Endothelial cell of umbilical vein (primary cell): ENCODE measurements around the gene HABP2. TPM values are rescaled to one million over a fixed set of nuclear protein-coding genes. Genes with fewer than 3 reads are reported as not detected.

ENCODE experiments used
- BruUV-seq: library from RNA; stranded (reverse); fragments of 400-500 nt; replicated peaks from 2 replicates; lab custom pipeline; 2021; lab: Mats Ljungman, UMichigan
- CTCF ChIA-PET: fragments of 300-600, 350-600 bp; sonication (Branson Sonifier 250); formaldehyde crosslinking; loops from one replicate; lab custom pipeline; 2021; ENCODE audit warnings: antibody characterized with exemption, inconsistent platforms; lab: Charles Lee
- POLR2A ChIA-PET: fragments of 300-600, 350-600 bp; sonication (Branson Sonifier 250); formaldehyde crosslinking; loops from one replicate; lab custom pipeline; 2021; ENCODE audit warnings: antibody characterized with exemption, inconsistent platforms; lab: Charles Lee
- DNase-seq: peaks from one replicate; pipeline ENCODE4 v3.0.0-alpha.2; 2011; ENCODE audit warnings: low read depth, low spot score
- FAIRE-seq: peaks from 2 replicates; lab custom pipeline; 2011; peaks lifted over from hg19 to GRCh38; lab: Jason Lieb, UNC
- H2AFZ ChIP-seq: 2 replicates; pipeline ENCODE4 v1.6.0; 2012; ENCODE audit warnings: low read depth, low read length, control low read depth, inconsistent platforms
- H3K27ac ChIP-seq: 2 replicates; pipeline ENCODE4 v1.5.1; 2011; ENCODE audit warnings: low read depth, mild to moderate bottlenecking, control low read depth, low read length, moderate library complexity; ENCODE audit not compliant: insufficient read depth
- H3K27me3 ChIP-seq, 2 experiments: 2 replicates each; pipeline versions ENCODE4 v1.6.0 to v1.6.1; 2011; ENCODE audit warnings: low read length in 2 of 2, mixed read lengths in 1 of 2; ENCODE audit not compliant: control insufficient read depth in 2 of 2, insufficient read depth in 2 of 2
- H3K36me3 ChIP-seq, 2 experiments: 2 replicates in 1 of 2; 3 replicates in 1 of 2; pipeline ENCODE4 v1.5.1; 2011; ENCODE audit warnings: low read length in 2 of 2, mild to moderate bottlenecking in 1 of 2, moderate library complexity in 1 of 2; ENCODE audit not compliant: control insufficient read depth in 2 of 2, insufficient read depth in 2 of 2; ENCODE audit errors: extremely low read depth in 1 of 2
- H3K4me1 ChIP-seq: 3 replicates; pipeline ENCODE4 v1.5.1; 2011; ENCODE audit warnings: mild to moderate bottlenecking, low read length; ENCODE audit not compliant: control insufficient read depth, insufficient read depth; ENCODE audit errors: extremely low read depth
- H3K4me2 ChIP-seq: 2 replicates; pipeline ENCODE4 v1.6.1; 2011; ENCODE audit warnings: low read length, control low read depth, mixed read lengths; ENCODE audit not compliant: insufficient read depth
- H3K4me3 ChIP-seq, 3 experiments: fragments of 200-600 bp in 1 of 3; sonication (generic), shearing (Covaris generic) in 1 of 3; replicated peaks in 1 of 3; 2 replicates each; pipeline ENCODE4 v1.5.1; 2011 to 2016; ENCODE audit warnings: control low read depth in 3 of 3, low read length in 3 of 3, mild to moderate bottlenecking in 2 of 3, inconsistent platforms in 1 of 3, low read depth in 1 of 3, moderate library complexity in 1 of 3; ENCODE audit not compliant: insufficient read depth in 1 of 3
- H3K79me2 ChIP-seq: 2 replicates; pipeline ENCODE4 v1.6.0; 2012; ENCODE audit warnings: low read length, inconsistent platforms; ENCODE audit not compliant: control insufficient read depth, insufficient read depth
- H3K9ac ChIP-seq: replicated peaks from 2 replicates; pipeline ENCODE3; 2011; ENCODE audit warnings: low read length, control low read depth; ENCODE audit not compliant: insufficient read depth; ENCODE audit errors: extremely low read depth
- H3K9me1 ChIP-seq: replicated peaks from 3 replicates; pipeline ENCODE4 v1.6.0; 2011; ENCODE audit warnings: mild to moderate bottlenecking, low read length; ENCODE audit not compliant: control insufficient read depth, insufficient read depth; ENCODE audit errors: extremely low read depth
- H3K9me3 ChIP-seq: replicated peaks from 2 replicates; pipeline ENCODE4 v1.5.1; 2012; ENCODE audit warnings: low read length, inconsistent platforms; ENCODE audit not compliant: control insufficient read depth, insufficient read depth
- H4K20me1 ChIP-seq: replicated peaks from 2 replicates; pipeline ENCODE3; 2011; ENCODE audit warnings: mild to moderate bottlenecking, low read length; ENCODE audit not compliant: control insufficient read depth, insufficient read depth; ENCODE audit errors: extremely low read depth
- CTCF ChIP-seq, 2 donors: IDR thresholded peaks; 1 replicate in 1 of 2; 2 replicates in 1 of 2; pipeline ENCODE4 v1.5.1; 2011; ENCODE audit warnings: low read length in 2 of 2, mild to moderate bottlenecking in 2 of 2, moderate library complexity in 2 of 2, control low read depth in 1 of 2, inconsistent platforms in 1 of 2, low read depth in 1 of 2; ENCODE audit not compliant: insufficient read depth in 1 of 2; ENCODE audit errors: extremely low read depth in 1 of 2
- EZH2 ChIP-seq: IDR thresholded peaks from 2 replicates; pipeline ENCODE4 v1.6.1; 2012; ENCODE audit warnings: borderline replicate concordance, low read depth, mild to moderate bottlenecking, moderate library complexity, low read length, inconsistent platforms; ENCODE audit not compliant: severe bottlenecking
- FOS ChIP-seq: IDR thresholded peaks from 2 replicates; pipeline ENCODE4 v1.6.1; 2011; ENCODE audit warnings: mild to moderate bottlenecking, low read length, moderate library complexity, borderline replicate concordance; ENCODE audit not compliant: insufficient read depth
- GATA2 ChIP-seq: IDR thresholded peaks from 2 replicates; pipeline ENCODE4 v1.7.0; 2011; ENCODE audit warnings: low read depth, mild to moderate bottlenecking, moderate library complexity, mixed read lengths, low read length; ENCODE audit not compliant: insufficient read length, insufficient read depth
- JUN ChIP-seq: IDR thresholded peaks from 2 replicates; pipeline ENCODE4 v1.6.1; 2011; ENCODE audit warnings: borderline replicate concordance, low read depth; ENCODE audit not compliant: insufficient read length, insufficient read depth
- MAX ChIP-seq: IDR thresholded peaks from 2 replicates; pipeline ENCODE4 v1.6.1; 2011; ENCODE audit not compliant: insufficient read depth, insufficient read length
- MYC ChIP-seq: IDR thresholded peaks from one replicate; pipeline ENCODE4 v1.6.1; 2011; ENCODE audit warnings: mild to moderate bottlenecking, low read depth, low read length
- POLR2A ChIP-seq: IDR thresholded peaks from 2 replicates; pipeline ENCODE4 v1.6.1; 2012; ENCODE audit warnings: low read depth, mild to moderate bottlenecking, control low read depth, low read length
- POLR2AphosphoS5 ChIP-seq: IDR thresholded peaks from 2 replicates; pipeline ENCODE4 v1.6.1; 2012; ENCODE audit warnings: low read depth, mild to moderate bottlenecking, control low read depth, low read length, moderate library complexity; ENCODE audit not compliant: insufficient read depth
- dilution Hi-C: fragments of 300-500 bp; cut with MboI; formaldehyde crosslinking; loops from one replicate; pipeline ENCODE4 v1.15.0; 2019; ENCODE audit warnings: low sequenced_read_pairs; ENCODE audit not compliant: extremely low pct_ligation_motif_present
- intact Hi-C: fragments of 100-400 bp; cut with micrococcal nuclease; formaldehyde crosslinking; loops from one replicate; pipeline ENCODE4 v1.10.0; 2022
- polyA plus RNA-seq, 4 experiments: library from polyadenylated mRNA; depleted of rRNA in 3 of 4; stranded (reverse) in 3 of 4; unstranded in 1 of 4; fragments of >200 nt; gene quantifications; 2 replicates each; pipeline versions ENCODE4 v1.2.1 to v1.2.3, GENCODE V29; 2011 to 2012; ENCODE audit warnings: missing spikeins in 1 of 4
- total RNA-seq: library from RNA; stranded (reverse); gene quantifications from 2 replicates; pipeline ENCODE4 v1.2.3, GENCODE V29; 2021

The HABP2 gene
- total and polyA plus RNA-seq, 2 donors (not counting 3 experiments of a cell fraction or from before 2014, with no cell fraction given) = 0.04 TPM; not detected in 1

- H3K9ac ChIP-seq = no peak overlapping the region
- no peak for FAIRE-seq
- BruUV-seq = no TSS peak
Measured at GRCh38 chr10:113524539-113525490, 28.0 kb upstream of the HABP2 start.

GRCh38 chr10:113525713-113526112 is 27.1 kb upstream of the HABP2 start:
- Histone ChIP-seq H3K36me3 (no peaks in the 10 kb centered on the region), H3K27ac (no peak overlapping the region), H4K20me1 (no peaks in the 10 kb centered on the region), H3K4me2 (no peak overlapping the region), H2AFZ (no peak overlapping the region), H3K9me1 (no peaks in the 10 kb centered on the region), H3K79me2 (no peaks in the 10 kb centered on the region), H3K27me3 (peaks cover 0 to 1% of the 10 kb centered on the region in 2 experiments), H3K4me1 (no peaks in the 10 kb centered on the region), H3K9me3 (no peaks in the 10 kb centered on the region), H3K9ac (no peak overlapping the region), H3K4me3 (no peak overlapping the region)
- intact Hi-C loops (no loop called here), dilution Hi-C loops (no loop called here)
- POLR2A ChIA-PET = no interaction called here
- DNase-seq (no peak), FAIRE-seq (no peak)
- BruUV-seq = no TSS peak
- CTCF ChIA-PET = interaction anchor here (1.2 to 3.0 kb wide), 2 partner anchors 19 to 37 kb away, joined by 3 to 22 read pairs; no protein-coding TSS in a partner anchor
- no peak for TF ChIP-seq POLR2A
- TF ChIP-seq MAX = no peak
- TF ChIP-seq POLR2AphosphoS5 = no peak
- no peak for TF ChIP-seq CTCF (IDR thresholded peaks at IDR 0.05; ENCODE audit: extremely low read depth in 1 of 2, insufficient read depth in 1 of 2, low read depth in 1 of 2, low read length in 2 of 2)
- no peak for TF ChIP-seq JUN
- TF ChIP-seq MYC = no peak
- TF ChIP-seq EZH2 = no peak
- TF ChIP-seq GATA2 = no peak
- TF ChIP-seq FOS = no peak

More at GRCh38 chr10:113524539-113525490, 28.0 kb upstream of the HABP2 start:
- dilution Hi-C loops (no loop called here), intact Hi-C loops (loop anchor here (5.0 kb wide), 1 partner anchor 398 kb away; no protein-coding TSS in a partner anchor)
- Histone ChIP-seq H3K27me3 (peaks cover 0 to 1% of the 10 kb centered on the region in 2 experiments), H3K4me1 (no peaks in the 10 kb centered on the region), H3K79me2 (no peaks in the 10 kb centered on the region), H3K36me3 (no peaks in the 10 kb centered on the region), H2AFZ (no peak overlapping the region), H3K4me2 (no peak overlapping the region), H3K9me3 (no peaks in the 10 kb centered on the region), H4K20me1 (no peaks in the 10 kb centered on the region), H3K27ac (no peak overlapping the region), H3K4me3 (no peak overlapping the region), H3K9me1 (no peaks in the 10 kb centered on the region)
- ChIA-PET POLR2A (no interaction called here), CTCF (interaction anchor here (1.2 to 3.0 kb wide), 4 partner anchors 20 to 139 kb away, joined by 3 to 22 read pairs (median 4); no protein-coding TSS in a partner anchor)
- no peak for DNase-seq
- TF ChIP-seq POLR2AphosphoS5 (no peak), MYC (no peak), FOS (peak; percentile 37), JUN (peak; percentile 33)
